ENCODE data around the gene JPH3.
"Not testable (repeated sequence)": the region's sequence is repeated elsewhere in the genome, so short reads cannot be mapped to it uniquely, and the experiment has no call there.

JPH3 gene

DNA sequence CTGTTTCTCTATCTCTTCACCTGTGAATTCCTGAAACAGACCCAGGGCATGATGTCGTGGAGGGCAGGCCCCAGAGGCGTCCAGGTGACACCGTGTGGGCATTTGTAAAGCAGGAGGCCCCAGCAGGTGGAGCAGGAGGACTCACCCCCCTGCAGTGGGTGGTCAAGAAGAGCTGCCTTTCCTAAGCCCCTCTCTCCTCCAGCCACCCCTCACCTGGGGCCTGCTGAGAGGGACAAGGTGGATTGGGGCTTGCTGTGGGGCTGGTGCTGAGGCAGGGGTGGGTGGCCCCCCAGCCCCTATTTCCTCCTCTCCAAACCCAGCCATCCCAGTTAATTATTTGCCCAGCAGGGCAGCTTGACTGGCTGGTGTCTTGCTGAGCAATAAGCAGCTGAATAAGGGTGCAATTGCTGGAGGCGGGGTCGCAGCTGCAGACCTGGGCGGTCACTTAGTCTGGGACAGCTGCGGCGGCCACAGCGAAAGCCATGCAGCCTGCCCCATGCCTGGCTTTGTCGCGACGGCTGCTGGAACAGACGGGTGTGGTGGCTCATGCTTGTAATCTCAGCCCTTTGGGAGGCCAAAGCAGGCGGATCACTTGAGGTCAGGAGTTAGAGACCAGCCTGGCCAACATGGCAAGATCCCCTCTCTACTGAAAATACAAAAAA is 56.4 kb downstream of the JPH3 start:
- DNase-seq, result no peak

DNA sequence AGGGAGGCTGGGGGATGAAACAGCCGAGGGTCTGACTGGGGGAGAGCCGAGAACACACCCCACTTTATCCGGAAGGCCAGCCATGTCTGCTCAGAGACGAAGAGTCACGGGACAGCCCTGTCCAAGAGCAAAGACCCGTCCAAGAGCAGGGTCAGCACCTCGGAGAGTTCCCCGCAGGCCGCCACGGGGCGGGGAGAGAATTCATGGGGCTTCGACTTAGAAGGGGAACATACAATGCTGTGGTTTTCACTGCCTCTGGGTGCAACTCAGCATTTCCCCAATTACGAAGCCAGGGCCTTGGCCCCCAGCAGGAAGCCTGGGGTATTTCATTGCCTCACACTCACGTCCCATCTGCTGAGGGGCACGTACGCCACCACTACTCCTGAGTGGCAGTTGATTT is 59.3 kb downstream of the JPH3 start:
- peak; percentile 81 for DNase-seq

DNA sequence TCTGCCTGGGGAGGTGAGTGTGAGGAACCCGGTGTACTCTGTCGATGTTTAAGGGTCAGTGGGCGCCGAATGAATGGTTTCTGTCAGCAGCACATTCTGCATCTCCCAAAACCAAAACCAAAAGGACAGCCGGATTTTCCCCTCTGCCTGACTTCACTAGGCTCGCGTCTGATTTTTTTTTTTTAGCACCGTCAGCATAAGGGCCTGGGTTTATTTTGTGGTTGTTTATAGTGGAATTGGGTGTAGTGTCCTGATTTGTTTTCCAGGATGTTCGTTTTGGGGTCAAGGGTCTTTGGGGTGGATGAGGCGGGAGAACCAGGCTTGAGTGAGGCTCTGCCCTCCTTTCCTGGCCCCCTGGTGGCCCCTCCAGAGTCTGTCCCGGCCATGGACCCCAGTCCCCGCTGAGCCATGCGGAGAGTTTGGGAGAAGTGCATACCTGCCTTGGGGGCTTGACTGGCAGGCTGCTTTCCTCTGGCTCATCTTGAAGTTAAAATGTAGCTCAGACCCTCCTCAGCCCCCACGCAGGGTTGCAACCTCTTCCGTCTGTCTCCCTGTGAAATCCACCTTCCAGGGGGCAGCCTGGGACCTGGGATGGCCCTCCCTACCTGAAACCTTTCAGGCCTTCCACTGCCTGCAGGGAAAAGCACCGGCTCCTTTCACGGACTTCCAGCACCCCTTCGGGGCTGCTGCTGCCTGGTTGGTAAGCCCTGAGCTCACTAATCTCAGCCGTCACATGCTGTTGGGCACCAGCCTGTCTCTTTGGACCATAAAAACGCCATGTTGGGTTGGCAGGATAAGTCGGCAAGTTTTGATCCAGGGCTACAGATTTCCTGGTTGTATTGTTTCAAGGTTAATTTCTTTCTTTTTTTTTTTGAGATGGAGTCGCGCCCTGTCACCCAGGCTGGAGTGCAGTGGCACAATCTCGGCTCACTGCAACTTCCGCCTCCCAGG is 60.2 kb downstream of the JPH3 start:
- DNase-seq, result no peak

DNA sequence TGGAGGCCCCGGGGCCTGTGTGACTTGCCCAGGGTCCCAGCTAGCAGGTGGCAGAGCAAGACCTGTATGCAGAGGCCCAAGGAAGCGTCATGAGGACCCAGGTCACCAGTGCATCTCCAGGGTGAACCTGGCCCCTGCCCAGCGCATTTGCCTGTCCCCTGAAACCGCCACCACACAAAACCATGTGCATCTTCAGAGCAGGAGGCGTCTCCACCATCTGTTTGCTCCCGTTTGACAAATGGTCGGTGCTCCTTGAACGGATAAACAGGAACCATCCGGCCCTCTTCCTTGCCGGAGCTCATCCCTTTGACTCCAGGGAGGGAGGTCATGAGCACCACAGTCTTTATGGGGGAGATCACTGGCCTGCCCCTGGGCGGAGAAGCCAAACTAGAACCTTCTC is 62.5 kb downstream of the JPH3 start:
- DNase-seq, result no peak

DNA sequence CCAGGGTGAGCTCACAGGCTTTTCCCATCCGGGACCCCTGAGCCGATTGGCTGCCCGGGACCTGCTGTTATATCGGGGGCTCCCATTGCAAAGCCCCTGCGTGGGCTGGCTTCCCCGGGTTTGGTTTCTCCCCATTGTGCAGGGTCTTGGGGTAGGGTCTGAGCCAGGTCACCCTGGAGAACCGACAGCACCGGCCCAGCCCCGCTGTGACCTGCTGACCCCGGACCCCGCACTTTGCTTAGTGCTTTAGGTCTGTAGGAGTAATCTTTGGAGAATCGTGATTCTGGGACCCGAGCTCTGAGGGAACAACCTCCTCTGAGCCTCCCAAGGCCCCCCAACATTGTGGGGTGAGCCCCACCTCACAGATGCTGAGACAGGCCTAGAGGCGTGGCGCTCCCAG is 62.9 kb downstream of the JPH3 start:
- DNase-seq, result no peak

DNA sequence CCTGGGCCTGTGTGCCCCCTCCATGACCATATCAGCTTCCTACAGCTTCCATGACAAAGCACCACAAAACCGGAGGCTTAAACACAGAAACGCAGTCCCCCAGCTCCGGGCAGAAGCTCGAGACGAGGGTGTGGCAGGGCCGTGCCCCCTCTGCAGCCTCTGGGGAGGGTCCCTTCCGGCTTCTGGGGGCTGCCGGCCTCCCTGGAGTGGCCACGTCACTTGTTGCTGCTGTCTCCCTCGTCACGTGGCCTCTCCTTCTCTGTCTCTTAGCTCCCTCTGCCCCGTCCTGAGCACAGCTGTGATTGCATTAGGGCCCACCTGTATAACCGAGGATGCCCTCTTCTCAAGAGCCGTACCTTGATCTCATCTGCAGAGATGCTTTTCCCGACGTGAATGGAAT is 64.6 kb downstream of the JPH3 start:
- no peak for DNase-seq

DNA sequence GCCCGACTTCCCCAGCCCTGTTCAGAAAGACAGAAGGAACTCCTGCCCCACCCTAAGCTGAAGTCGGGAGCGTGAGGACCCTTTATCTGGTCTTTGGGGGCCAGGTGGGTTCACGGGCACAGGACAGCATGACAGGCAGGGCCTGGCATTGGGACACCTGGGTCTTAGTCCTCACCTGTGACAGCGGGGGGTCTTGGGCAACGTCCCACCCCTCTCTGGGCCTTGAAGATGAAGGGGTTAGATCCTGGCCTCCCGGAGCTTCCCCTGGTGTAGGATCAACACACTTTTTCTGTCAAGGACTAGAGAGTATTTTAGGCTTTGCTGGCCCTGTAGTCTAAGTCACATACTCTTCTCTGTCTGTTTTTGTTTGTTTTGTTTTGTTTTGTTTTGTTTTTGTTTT is 65.1 kb downstream of the JPH3 start:
- DNase-seq, result no peak

DNA sequence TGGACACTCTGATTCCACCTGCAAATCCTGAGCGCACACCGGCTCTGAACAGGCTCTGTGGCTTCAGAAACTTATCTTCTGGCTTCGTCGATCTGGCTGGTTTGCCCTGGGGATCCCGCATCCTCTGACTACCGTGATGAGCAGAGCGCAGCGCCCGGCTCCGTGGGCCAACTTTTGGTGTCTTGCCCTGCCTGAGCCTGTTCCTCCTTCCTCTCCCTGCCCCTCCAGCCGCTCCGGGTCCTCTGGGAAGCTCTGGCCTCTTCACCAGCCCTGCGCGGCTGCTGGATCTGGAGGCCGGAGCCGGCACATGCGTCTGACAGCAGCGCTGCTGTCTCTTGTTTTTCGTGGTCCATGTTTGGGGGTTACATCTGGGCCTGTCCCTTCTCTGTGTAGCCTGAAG is 65.6 kb downstream of the JPH3 start:
- DNase-seq, result no peak

DNA sequence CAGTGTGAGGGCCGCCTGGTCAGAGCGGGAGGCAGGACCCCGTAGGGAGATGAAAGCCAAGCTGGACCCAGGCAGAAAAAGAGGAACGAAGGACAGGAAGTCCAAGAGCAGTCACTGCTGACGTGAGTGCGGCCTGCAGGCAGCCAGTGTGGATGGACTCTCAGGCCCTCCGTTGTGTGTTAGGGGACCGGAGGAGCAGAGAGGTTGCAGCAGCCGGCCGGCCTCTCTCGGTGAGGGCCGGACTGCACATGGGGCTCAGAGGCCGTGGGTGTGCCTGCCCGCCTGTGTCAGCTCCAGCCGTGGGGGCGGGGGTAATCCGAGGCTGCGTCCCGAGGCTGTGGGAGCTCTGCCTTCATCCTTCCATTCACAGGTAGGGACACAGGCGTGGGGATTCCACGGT is 67.4 kb downstream of the JPH3 start:
- no peak for DNase-seq

DNA sequence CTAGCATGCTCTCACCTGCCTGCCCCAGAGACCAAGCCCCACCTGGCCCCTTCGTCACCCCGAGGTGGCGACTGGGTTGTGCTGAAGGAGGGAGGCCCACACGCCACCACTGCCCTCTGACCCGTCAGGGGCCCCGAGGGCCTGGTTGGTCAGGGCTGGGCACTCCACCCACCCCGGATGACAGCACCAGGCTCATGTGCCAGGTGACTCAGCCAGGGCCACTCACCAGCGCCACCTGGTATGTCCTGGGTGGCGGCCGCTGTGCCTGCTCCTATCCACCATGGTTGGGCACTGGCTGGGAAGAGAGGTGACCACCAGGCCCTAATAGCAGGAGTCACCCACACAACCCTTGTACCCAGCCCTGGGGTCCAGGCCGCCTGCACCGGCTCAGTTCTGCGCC is 68.9 kb downstream of the JPH3 start:
- DNase-seq, result no peak

DNA sequence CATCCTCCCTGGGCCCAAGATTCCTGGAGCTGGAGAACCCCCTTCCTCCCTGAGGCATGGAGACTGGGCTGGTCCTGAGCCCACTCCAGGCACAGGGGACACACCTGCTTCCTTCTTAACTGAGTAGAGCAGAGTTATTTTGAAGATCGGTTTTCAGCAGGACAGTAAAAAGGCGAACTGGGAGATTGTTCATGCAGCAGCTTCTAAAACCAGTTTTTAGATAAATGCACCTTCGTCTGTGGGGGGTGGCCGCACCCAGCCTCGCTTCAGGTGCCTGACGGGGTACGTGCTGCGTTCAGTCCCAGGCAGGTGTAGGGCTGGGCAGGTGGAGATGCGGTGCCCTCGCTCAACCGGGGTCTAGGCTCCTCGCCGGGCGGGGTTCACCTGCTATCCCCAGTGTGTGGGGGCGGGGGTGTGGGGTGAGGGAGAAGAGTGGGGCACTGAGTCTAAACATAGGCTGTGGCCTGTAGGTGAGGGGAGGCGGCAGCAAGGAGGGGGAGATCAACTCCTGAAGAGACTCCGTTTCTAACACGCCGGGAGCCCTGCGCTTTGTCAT is 69.5 kb downstream of the JPH3 start:
- no peak for DNase-seq

DNA sequence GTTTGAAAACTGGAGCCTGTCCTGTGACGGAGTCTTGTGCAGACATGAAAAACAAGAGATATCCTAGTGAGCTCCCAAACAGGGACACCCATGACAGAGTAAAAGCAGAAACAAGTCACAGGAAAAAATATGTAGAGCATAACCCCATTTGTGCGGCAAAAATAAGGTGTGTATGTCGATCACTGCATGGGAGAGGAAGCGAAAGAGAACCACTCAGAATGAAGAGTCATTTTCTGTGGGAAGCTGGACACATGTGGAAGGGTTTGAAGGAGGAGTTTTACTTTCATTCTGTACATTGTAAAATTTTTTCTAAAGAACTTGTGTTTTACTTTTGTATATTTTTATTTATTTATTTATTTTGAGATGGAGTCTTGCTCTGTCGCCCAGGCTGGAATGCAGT is 72.1 kb downstream of the JPH3 start:
- DNase-seq, result no peak

DNA sequence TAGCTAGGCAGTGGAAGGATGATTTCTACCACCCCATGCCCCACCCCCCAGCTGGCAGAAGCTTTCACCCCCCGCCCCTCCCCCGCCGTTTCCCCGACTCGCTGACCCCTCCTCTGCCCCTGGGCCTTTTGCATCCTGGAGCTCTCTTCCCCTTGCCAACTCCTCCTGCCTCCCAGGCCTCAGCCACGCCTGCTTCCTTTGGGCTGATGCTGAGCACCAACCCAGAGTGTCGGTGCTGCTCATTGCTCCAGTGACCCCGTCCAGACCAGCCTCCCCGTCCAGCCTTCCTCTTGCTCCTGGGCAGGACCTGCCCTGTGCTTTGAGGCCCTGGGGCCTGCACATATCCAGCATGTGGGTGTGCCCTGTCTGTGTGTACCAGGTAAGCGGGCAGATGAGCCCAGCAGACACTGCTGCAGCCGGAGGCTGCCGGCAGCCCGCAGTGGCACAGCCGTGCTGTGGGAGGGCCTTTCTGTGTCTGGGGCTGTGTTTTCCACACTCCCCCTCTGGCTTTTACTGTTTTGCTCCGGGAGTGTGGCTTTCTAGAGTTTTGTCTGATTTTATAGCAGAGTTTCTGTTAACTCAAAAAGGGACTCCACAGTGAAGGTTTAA is 72.9 kb downstream of the JPH3 start:
- DNase-seq, result no peak

DNA sequence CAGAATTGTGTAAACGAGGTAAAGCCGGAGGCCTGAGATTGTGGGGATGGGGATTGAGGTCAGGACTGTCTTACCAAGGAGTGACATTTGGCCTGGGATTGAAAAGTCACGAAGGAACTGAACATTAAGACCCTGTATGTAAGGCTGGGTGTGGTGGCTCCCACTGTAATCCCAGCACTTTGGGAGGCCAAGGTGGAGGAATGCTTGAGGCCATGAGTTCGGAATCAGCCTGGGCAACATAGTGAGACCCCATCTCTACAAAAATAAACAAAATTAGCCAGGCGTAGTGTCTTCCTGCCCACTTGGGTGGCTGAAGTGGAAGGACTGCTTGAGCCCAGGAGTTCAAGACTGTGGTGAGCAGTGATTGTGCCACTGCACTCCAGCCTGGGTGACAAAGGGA is 75.5 kb downstream of the JPH3 start:
- no peak for DNase-seq

DNA sequence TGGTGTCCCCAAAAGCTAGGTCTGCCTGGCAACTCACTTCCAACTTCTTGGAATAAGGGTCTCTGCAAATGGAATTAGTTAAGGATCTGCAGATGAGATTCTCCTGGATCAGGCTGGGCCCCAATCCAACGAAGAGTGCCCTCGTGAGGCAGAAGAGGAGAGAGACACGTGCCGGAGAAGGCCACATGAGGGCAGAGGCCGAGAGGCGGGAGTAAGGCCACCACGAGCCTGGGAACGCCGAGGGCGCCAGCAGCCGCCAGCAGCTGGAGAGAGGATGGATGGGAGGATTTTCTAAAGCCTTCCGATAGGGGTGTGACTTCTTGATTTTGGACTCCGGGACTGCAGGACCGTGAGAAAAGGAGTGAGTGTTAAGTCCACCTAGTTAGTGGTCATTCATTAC is 76.3 kb downstream of the JPH3 start:
- no peak for DNase-seq

DNA sequence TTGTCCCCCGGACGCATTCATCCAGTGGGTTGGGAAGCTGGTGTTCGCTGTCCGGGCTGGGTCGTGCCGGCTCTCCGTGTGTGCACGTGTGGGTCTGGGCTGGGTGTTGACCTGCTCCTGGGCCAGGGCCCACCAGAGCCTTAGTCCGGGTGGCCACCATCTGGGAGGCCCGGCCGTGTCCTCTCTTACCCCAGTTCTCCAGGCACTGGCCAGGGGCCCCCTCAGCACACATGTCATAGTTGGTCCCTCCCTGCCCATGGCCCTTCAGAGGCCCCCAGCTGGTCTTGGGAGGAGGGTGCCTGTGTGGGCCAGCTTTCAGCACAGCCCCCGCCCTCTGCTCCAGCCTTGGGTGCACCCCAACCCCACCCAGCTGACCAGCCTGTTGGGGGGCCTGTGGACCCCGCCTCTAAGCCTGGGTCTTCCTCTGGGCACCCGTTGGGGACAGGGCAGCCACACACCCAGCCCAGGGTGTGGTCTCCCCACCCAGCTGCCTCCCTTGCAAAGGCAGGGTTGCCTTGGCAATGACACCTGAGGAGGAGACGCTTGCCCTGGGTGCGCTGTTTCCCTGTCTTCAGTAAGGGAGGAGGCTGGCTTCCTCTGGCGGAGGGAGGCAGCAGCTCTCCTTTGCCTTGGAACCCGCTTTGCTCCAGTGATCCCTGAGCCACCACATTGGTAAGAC is 77.4 kb downstream of the JPH3 start:
- no peak for DNase-seq

DNA sequence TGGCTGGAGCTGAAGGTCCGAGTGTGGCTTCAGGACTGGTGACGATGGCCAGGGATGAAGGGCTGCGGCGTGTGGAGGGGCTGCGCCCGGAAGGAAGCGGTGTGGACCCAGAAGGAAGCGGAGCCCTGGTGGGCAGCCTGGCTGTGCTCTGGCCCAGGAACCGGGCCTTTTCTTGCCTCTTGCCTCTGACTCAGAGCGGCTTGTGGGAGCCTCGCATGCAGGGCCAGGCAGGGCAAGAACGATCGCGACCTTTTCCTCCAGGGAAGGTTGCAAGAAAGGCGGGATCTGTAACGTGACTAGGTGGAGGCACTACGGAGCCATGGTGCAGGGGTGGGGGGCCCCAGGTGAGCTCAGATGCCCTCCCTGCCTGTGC is 78.0 kb downstream of the JPH3 start:
- no peak for DNase-seq

DNA sequence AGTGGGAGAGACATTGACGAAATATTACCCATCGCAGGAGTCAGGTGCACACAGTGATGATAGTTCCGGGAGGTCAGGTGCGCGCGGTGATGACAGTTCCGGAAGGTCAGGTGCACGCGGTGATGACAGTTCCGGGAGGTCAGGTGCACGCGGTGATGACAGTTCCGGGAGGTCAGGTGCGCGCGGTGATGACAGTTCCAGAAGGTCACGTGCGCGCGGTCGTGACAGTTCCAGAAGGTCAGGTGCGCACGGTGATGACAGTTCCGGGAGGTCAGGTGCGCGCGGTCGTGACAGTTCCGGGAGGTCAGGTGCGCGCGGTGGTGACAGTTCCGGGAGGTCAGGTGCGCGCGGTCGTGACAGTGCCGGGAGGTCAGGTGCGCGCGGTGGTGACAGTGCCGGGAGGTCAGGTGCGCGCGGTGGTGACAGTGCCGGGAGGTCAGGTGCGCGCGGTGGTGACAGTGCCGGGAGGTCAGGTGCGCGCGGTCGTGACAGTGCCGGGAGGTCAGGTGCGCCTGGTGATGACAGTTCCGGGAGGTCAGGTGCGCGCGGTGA is 78.8 kb downstream of the JPH3 start:
- not testable (repeated sequence) for DNase-seq

DNA sequence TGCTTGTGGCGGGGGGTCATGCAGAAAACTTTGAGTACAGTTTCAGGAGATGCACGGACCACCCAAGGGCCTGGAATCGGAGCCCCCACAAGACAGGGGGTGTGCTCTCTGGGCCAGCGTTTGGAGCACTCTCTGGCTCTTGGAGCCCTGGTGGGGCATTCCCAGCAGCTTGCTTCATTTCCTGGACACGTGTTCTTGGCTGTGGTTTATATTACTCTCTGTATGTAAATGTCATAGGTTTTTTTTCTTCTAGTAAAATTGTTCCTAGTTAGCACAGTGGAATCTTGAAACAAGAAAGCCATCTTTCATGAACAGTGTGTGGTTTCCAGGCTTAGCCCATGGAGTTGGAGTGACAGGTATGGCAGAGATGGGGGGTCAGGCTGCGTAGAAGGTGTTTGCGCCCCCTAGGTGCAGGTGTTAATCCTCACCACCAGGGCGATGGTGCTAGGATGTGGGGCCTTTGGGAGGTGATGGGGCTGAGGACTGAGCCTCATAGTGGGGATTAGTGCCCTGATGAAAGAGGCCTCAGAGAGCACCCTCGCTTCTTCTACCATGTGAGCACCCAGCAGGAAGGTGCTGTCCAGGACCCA is 79.8 kb downstream of the JPH3 start:
- no peak for DNase-seq

DNA sequence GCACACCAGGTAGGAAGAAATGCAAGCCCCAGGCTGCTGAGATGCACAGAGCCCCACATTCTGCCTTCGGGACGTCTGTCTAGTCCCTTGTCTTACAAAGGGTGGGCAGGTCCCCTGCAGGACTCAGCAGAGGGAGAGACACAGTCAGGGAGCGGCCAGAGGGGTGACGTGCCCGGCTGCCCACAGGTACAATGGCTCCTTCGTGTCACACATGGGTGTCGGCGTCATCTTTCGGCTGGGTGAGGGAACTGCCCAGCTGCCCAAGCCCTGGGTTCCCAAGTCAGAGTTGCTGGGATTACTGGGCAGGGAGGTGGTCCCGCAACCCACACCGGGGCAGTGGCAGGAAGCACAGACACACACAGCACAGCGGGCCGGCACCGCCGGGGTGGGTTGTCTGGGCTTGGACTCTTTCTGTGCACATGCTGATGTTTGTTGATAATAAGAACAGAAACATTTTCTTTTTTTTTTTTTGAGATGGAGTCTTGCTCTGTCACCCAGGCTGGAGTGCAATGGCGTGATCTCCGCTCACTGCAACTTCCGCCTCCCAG is 80.6 kb downstream of the JPH3 start:
- DNase-seq, result no peak

DNA sequence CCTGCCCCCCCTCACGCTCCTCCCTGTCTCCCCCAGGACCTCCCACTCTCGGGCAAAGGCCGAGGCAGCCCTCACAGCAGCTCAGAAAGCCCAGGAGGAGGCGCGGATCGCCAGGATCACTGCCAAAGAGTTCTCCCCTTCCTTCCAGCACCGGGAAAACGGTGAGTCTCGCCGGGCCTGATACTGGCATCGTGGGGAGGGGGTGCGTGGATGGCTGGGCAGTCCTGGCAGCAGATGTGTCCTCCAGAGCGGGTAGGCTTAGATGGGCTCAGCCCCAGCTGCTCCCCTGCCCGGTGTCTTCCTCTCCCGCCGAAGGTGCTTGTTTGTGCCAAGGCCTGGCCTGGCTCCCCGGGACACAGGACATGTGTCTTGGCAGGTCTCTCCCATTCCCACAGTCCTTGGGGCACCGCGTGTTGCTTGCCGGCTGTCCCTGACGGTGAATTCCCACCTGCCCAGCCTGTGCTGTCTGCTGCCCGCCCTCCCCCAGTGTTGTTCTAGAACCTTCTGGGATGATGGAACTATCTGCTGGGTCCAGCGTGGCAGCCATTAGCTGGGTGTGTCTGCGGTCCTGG is 81.9 kb downstream of the JPH3 start:
- DNase-seq, result no peak

All from SIG-M5 (cell line).